ENCODE measurements around the gene MYO6.

- TF ChIP-seq CTCF (IDR thresholded peaks at IDR 0.05) (no peak), POLR2AphosphoS5 (IDR thresholded peaks at IDR 0.05) (no peak), POLR2A (IDR thresholded peaks at IDR 0.05) (no peak)
These were observed 9.0 kb downstream of the MYO6 start for GRCh38 chr6:75758061-75758460.
